H54 (cell line): ENCODE data around the gene NBAS.

Experiments used
- DNase-seq: peaks from one replicate; pipeline ENCODE4 v3.0.0; 2011; ENCODE audit warnings: low spot score, mixed read lengths; ENCODE audit not compliant: insufficient read length
- FAIRE-seq: peaks from 3 replicates; lab custom pipeline; 2011; peaks lifted over from hg19 to GRCh38; lab: Jason Lieb, UNC
- POLR2A ChIP-seq: IDR thresholded peaks from 2 replicates; pipeline ENCODE4 v1.6.1; 2011; ENCODE audit warnings: low read depth, mild to moderate bottlenecking, low read length

The NBAS gene

GRCh38 chr2:15560988-15561573 is at the start of gene NBAS:
NBAS (minus strand) TSS chr2:15561334; CDS start chr2:15561304, 30 bp downstream.
- FAIRE-seq (no peak), DNase-seq (peak; percentile 53)
- TF ChIP-seq POLR2A = peak; percentile 71

GRCh38 chr2:15610430-15610952 is 49.4 kb upstream of the NBAS start:
- no peak for FAIRE-seq
- DNase-seq = no peak
- no peak for TF ChIP-seq POLR2A

DNA sequence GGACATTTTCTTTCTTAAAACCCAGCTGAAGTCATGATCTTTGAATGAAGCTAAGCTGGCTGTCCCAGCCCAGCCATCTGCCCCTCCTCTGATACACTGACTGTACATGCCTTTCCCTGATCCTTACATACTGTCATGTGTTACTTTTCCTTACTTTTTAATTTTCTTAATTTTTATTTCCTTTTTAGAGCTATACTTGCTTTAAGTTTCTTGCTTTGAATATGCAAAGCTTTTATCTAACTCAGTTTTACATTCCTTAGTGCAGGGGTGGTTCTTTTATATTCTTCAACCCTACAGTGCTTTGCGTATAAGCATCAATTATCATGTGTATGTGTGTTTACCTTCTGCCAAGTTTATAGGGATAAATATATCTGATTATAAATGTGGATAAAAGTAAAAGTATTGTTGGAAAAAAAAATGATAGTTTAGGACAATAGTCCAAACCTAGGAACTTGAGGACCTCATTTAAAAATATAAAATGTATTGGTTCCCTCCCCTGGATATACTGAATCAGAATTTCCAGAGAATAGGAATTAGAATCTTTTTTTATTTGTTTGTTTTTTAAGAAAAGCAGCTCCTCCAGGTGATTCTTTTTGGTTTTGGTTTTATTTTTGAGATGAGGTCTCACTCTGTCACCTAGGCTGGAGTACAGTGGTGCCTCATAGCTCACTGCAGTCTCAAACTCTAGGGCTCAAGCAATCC is 48.4 kb upstream of the NBAS start:
- TF ChIP-seq POLR2A = no peak
- DNase-seq (no peak), FAIRE-seq (no peak)

DNA sequence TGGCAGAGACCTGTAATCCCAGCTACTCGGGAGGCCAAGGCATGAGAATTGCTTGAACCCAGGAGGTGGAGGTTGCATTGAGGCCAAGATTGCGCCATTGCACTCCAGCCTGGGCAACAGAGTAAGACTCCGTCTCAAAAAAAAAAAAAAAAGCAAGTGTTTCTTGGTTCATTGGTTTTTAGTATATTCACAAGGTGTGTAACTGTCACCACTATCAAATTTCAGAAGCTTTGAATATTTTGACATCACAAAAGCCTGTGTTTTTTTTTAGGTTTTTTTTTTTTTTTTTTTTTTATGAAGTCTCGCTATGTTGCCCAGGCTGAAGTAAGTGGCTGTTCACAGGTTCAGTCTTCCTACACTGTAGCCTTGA is 47.2 kb upstream of the NBAS start:
- no peak for FAIRE-seq
- no peak for TF ChIP-seq POLR2A
- DNase-seq = no peak

GRCh38 chr2:15607709-15608391 is 46.7 kb upstream of the NBAS start:
- TF ChIP-seq POLR2A = no peak
- DNase-seq (no peak), FAIRE-seq (no peak)

GRCh38 chr2:15606481-15607441 is 45.6 kb upstream of the NBAS start:
- TF ChIP-seq POLR2A = no peak
- no peak for FAIRE-seq
- no peak for DNase-seq

GRCh38 chr2:15605721-15606120 is 44.6 kb upstream of the NBAS start:
- no peak for FAIRE-seq
- TF ChIP-seq POLR2A = no peak
- no peak for DNase-seq

- DNase-seq (no peak), FAIRE-seq (no peak)
- TF ChIP-seq POLR2A = no peak
Observed at GRCh38 chr2:15603948-15604347, 42.8 kb upstream of the NBAS start.

- FAIRE-seq = no peak
- no peak for DNase-seq
- no peak for TF ChIP-seq POLR2A
Observed at GRCh38 chr2:15603044-15603765, 42.1 kb upstream of the NBAS start.

DNA sequence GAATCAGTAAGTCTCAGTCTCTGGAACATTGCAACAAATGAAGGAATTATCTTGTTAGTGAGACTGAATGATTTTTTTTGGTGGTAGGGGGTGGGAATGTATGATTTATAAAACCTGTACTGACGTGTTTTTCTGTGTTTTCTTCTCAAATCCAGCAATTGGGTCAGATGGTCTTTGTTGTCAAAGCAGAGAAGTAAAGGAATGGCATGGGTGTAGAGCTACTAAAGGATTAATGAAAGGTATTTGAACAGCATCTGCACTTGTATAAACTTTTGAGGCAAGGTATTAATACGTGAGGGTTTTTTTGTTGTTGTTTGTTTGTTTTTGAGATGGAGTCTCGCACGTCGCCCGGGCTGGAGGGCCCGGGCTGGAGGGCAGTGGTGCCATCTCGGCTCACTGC is 41.3 kb upstream of the NBAS start:
- FAIRE-seq (no peak), DNase-seq (no peak)

GRCh38 chr2:15601681-15602080 is 40.5 kb upstream of the NBAS start:
- TF ChIP-seq POLR2A = no peak
- no peak for FAIRE-seq

More for the DNA sequence above, 41.3 kb upstream of the NBAS start:
- TF ChIP-seq POLR2A = no peak

DNA sequence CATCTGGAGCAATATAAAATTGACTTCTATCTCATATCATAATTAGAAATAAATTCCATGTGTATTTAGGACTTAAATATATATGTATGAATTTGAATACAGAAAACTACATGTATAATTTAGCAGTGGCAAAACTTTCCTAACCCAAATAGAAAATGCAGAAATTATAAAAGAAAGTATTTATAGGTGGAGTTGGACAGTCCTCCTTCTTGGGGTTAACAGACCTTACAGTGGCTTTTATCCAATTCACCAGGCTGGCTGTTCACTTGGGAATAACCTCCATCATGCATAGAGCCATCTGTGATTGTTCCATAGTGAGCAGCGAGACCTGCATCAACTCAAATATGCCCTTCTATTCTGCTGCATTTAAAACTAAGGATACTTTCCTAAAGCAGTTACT is 38.9 kb upstream of the NBAS start:
- no peak for TF ChIP-seq POLR2A
- FAIRE-seq (no peak), DNase-seq (no peak)

More at GRCh38 chr2:15601681-15602080, 40.5 kb upstream of the NBAS start:
- no peak for DNase-seq

DNA sequence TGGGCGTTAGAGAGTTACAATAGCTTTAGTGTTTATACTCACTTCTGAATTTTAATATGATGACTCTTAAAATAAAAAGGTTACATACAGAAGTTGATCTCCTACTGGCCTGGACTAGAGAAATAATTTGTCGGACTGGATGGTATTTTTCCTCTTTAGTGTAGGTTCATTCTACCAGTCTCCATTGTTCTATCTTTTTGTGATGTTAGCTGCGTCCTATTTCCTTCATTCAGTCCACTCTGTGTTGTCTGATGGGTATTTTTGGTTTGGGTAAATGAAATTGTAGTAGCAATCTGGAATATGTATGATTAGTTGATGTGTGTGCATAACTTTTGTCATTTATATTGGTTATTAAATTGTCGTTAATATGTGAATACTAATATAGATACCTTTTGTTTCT is 35.8 kb upstream of the NBAS start:
- TF ChIP-seq POLR2A = no peak
- DNase-seq (no peak), FAIRE-seq (no peak)
